AG10803 (cell line): Measurements from ENCODE around the gene UPK1B.
A peak's percentile ranks its signal among the peaks of the same experiment; 100 is the strongest.
"Not testable (repeated sequence)": the region's sequence is repeated elsewhere in the genome, so short reads cannot be mapped to it uniquely, and the experiment has no call there.

Source experiments
- DNase-seq: peaks from one replicate; pipeline ENCODE4 v3.0.0; 2010; ENCODE audit warnings: low read depth
- H3K4me3 ChIP-seq: 2 replicates; pipeline ENCODE4 v1.5.1; 2011; ENCODE audit warnings: mild to moderate bottlenecking, low read length, control low read depth
- TF ChIP-seq, protein P1 (sequence below): conservative IDR thresholded peaks from 2 replicates; pipeline ENCODE4 v1.5.1; 2011; ENCODE audit warnings: mild to moderate bottlenecking, low read length, control low read depth, inconsistent platforms

Gene UPK1B

DNA sequence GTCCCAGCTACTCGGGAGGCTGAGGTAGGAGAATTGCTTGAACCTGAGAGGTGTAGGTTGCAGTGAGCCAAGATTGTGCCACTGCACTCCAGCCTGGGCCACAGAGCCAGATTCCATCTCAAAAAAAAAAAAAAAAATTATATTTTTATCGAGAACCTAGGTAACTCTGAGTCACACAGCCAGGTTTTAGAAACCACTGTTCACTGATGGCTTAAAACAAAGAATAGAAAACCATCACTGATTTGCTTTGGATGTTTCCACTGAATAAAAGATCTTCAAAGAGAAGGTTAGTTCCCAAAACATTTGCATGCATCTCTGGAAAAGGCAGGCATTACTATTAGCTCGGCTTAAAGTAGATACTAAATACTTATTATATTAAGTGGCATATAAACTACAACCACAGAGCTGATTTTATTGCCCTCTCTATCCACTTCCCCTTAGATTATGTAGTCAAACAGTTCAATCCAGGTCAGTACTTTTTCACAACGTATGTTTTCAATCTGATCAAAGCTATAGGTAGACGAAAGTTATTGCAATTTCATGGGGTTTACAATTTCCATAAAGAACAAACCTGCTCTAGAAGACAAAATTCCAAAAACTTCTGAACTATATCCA lies 65.9 kb downstream of the UPK1B start:
- peak overlapping the region; percentile 70 for H3K4me3 ChIP-seq
- DNase-seq: no peak
- TF ChIP-seq, protein P1, sequence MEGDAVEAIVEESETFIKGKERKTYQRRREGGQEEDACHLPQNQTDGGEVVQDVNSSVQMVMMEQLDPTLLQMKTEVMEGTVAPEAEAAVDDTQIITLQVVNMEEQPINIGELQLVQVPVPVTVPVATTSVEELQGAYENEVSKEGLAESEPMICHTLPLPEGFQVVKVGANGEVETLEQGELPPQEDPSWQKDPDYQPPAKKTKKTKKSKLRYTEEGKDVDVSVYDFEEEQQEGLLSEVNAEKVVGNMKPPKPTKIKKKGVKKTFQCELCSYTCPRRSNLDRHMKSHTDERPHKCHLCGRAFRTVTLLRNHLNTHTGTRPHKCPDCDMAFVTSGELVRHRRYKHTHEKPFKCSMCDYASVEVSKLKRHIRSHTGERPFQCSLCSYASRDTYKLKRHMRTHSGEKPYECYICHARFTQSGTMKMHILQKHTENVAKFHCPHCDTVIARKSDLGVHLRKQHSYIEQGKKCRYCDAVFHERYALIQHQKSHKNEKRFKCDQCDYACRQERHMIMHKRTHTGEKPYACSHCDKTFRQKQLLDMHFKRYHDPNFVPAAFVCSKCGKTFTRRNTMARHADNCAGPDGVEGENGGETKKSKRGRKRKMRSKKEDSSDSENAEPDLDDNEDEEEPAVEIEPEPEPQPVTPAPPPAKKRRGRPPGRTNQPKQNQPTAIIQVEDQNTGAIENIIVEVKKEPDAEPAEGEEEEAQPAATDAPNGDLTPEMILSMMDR: no peak

- TF ChIP-seq, protein P1: no peak
- no peak for DNase-seq
- peak overlapping the region; percentile 70 for H3K4me3 ChIP-seq
These were observed 66.7 kb downstream of the UPK1B start for GRCh38 chr3:119240101-119240590.

DNA sequence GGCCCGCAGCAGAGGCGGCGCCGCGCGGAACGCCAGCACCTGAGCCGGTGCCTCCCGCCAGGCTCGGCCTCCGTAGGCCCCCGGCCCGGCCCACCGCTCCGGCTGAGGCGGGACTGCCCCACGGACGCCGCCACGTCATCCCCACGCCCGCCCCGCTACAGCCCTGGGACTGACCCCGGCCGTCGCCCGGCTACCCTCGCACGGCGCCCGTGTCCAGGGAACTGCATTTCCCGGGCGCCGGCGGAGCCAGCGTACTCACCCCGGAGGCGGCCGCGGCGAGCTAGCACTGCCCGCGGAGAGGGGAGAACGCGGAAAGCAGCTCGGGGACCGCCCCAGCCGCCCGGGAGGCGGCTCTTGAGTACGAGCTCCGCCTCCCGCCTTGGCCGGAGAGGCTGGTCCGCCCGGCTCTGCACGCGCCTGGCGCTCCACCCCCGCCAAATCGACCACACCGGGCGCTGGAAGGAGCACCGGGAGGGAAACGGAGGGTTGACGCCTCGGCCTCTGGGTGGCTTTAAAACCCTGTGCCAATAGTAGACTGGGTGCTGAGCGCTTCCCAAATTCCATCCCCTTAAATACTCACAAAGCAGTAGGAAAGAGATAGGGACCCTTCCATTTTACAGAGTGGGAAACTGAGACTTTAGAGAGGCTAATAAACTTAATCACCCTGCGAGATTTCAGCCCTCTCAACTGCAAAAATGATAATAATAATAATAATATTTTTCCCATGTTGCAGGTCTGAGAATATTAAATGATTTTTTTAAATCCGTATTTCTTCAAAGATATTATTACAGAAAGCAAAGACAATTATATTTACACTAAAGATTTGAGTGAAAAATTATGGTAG lies 67.4 kb downstream of the UPK1B start, which contains the start of gene B4GALT4:
TSS of gene B4GALT4 (minus strand) at position 288 of the 844 bp plus-strand sequence. CDS start 10,779 bp downstream, outside the sequence.
- peak within 1 kb of the TSS; percentile 70 for H3K4me3 ChIP-seq
- TF ChIP-seq, protein P1: no peak

GRCh38 chr3:119242387-119243057 lies 69.1 kb downstream of the UPK1B start:
- DNase-seq, H3K4me3 ChIP-seq: not testable (repeated sequence)

More for the DNA sequence above, 67.4 kb downstream of the UPK1B start, which contains the start of gene B4GALT4:
- peak; percentile 86 for DNase-seq

DNA sequence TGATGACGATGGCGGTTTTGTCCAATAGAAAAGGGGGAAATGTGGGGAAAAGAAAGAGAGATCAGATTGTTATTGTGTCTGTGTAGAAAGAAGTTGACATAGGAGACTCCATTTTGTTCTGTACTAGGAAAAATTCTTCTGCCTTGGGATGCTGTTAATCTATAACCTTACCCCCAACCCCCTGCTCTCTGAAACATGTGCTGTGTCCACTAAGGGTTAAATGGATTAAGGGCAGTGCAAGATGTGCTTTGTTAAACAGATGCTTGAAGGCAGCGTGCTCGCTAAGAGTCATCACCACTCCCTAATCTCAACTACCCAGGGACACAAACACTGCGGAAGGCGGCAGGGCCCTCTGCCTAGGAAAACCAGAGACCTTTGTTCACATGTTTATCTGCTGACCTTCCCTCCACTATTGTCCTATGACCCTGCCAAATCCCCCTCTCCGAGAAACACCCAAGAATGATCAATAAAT lies 69.7 kb downstream of the UPK1B start:
- H3K4me3 ChIP-seq, DNase-seq: not testable (repeated sequence)

GRCh38 chr3:119243712-119244111 lies 70.3 kb downstream of the UPK1B start:
- TF ChIP-seq, protein P1: no peak
- no peak overlapping the region for H3K4me3 ChIP-seq
- DNase-seq: no peak

- TF ChIP-seq, protein P1: no peak
- no peak overlapping the region for H3K4me3 ChIP-seq
- DNase-seq: no peak
These were observed 72.4 kb downstream of the UPK1B start for GRCh38 chr3:119245778-119246177.
